GM12872 (cell line): ENCODE measurements around the gene UBA1.

Experiments
- CTCF ChIP-seq: IDR thresholded peaks from 3 replicates; pipeline ENCODE4 v1.5.1; 2011; ENCODE audit warnings: low read depth, mild to moderate bottlenecking, low read length, moderate library complexity; ENCODE audit not compliant: insufficient read depth

Gene UBA1

GRCh38 chrX:47239898-47240545, 46.4 kb downstream of the UBA1 start:
- TF ChIP-seq CTCF: no peak

GRCh38 chrX:47240619-47241018, 47.0 kb downstream of the UBA1 start:
- no peak for TF ChIP-seq CTCF

GRCh38 chrX:47241201-47242011, 47.8 kb downstream of the UBA1 start:
- TF ChIP-seq CTCF: no peak

GRCh38 chrX:47242321-47242720, 48.7 kb downstream of the UBA1 start:
- TF ChIP-seq CTCF: no peak

- TF ChIP-seq CTCF: no peak
Observed at GRCh38 chrX:47243351-47243750, 49.7 kb downstream of the UBA1 start.

- TF ChIP-seq CTCF: no peak
Observed at GRCh38 chrX:47244676-47245075, 51.0 kb downstream of the UBA1 start.

- TF ChIP-seq CTCF: no peak
Observed at GRCh38 chrX:47245156-47245555, 51.5 kb downstream of the UBA1 start.
